GM21825 (cell line): ENCODE results near the gene TMEM88.
A peak's percentile ranks its signal among the peaks of the same experiment; 100 is the strongest.

Experiments used
- ATAC-seq: cut with Tn5 transposase; IDR thresholded peaks from one replicate; pipeline ENCODE4 v1.9.1; 2021; ENCODE audit warnings: mild to moderate bottlenecking, moderate library complexity; ENCODE audit not compliant: unreplicated experiment

The TMEM88 gene

DNA sequence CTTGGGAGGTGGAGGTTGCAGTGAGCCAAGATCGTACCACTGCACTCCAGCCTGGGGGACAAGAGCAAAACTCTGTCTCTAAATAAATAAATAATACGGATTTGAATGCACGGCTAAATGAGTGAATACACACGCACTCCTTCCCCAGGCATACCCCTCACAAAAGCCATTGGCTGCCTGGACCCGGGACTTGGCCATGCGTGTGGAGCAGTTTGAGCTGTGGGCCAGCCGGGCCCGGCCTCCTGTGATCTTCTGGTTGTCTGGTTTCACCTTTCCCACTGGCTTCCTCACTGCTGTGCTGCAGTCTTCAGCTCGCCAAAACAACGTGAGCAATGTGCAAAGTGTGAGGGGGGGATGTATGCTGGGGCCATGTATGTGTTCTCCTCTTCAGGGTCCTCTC, 22.4 kb upstream of the TMEM88 start:
- ATAC-seq, result no peak

DNA sequence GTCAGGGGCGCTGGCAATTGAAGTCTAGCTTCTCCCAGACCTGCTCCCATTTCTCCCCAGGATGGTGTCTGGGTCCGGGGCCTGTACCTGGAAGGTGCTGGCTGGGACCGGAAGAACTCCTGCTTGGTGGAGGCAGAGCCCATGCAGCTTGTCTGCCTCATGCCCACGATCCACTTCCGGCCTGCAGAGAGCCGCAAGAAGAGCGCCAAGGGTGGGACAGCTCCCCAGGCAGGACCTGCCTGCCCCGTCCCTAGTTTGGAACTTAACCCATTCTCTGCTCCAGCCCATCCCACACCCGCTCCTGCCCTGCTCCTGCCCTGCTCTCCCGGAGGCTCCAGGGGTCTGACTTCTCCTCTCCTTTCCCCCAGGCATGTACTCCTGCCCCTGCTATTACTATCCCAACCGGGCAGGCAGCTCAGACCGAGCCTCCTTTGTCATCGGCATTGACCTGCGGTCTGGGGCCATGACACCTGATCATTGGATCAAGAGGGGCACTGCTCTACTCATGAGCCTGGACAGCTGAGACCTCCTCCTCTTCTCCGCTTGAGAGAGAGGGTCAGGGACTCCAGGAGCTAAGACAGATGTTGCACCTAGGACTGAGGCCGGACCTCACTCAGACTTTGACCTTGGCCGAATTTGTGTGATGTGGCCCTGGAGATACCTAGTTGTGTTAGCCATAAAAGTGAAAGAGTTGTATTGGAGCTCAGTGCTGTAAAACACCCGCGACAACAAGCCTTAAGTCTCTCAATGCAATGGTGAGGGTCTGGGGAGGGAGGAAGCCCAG, 21.7 kb upstream of the TMEM88 start:
- ATAC-seq, result no peak

DNA sequence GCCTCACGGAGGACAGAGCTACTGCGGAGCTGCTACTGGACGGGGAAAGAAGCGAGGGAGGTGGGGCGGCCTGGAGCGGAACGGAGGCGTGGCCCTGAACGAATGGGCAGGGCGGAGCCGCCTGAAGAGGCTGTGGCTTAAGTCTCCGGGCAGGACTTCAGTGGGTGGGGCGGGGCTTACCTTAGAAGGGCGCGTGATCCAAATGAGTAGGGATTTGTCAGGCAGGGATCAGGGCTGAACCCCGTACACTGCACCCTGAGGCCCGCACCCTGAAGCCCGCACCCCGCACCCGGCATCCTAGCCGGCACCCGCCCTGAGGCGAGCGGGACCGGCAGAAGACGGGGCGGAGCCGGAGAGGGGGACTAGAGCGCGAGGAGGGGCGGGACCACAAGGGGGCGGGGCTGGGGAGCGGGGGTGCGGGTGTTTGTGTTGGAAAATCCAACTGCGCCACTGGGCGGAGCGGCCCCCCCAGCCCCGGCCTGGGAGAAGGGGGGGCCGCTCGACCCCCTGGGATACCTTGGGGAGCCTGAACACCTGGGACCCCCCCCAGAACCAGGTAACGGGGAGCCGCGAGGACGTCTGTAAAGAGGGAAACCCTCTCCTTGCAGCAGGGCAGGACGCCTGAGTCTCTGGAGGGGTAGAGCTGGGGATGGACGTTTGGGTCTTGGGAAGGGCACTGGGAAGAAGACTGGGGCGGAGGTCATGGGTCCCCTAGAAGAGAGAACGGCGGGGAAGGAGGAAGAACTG, 20.9 kb upstream of the TMEM88 start, which contains the start of gene KDM6B:
KDM6B (plus strand) TSS at position 423 of the 747 bp plus-strand sequence. CDS start 11,338 bp downstream, outside the sequence.
- ATAC-seq, result peak; percentile 31

DNA sequence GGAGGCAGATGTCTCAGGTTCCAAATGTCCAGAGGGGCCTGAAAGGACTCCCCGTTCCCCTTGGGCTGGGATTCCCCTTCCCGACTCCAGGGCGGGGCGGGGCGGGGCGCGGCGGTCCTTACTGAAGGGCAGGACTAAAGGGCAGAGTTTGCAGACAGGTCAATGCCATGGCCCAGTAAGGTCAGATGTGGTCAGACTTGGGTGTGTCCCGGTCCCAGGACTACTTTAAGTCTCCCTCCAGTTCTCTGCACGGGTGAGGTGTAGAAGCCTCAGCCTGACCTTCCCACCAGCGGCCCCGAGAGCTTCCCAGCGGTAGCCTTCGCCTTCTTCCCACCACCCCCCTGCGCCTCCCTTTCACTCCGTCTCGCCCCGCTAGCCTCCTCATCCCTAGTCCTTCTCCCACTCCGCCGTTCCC, 20.3 kb upstream of the TMEM88 start:
- no peak for ATAC-seq

DNA sequence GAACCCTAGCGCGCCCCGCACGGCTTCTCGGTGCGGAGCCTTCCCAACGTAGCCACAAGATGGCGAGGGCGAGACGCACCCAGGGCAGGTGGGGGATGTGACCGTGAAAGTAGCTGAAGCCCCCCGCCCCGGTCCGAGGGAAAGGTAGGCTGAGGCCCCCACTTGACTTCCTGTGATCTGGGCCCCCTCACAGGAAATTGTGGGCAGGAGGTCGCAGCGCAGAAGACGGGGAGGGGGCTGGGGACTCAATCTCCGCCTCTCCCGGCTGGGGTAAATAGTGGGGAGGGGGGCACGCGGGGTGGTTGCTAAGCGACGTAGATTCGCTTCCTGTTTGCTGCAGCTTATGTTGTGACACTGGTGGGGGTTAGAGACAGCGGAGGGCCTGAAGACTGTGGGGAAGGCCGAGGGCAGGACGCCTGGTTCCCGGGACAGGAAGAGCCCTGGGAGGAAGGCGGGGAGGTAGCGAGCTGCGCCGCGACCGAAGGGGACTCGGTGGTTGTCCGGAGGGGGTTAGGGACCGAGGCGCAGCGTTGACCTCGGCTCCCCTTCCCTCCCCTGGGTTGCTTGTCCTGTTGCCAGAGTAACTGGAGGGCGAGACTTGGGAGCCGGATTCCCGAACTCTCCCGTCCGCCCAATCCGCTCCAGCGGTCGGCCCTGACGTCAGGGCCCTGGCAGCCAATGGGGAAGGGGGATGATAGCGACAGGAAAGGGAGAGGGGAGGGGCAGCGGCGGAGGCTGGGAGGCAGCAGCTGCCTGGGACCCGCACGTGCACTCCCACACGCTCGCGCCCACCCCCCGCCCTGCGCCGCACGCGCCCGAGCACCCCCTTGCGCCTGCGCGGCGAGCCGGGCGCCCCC, 19.7 kb upstream of the TMEM88 start:
- peak; percentile 40 for ATAC-seq

DNA sequence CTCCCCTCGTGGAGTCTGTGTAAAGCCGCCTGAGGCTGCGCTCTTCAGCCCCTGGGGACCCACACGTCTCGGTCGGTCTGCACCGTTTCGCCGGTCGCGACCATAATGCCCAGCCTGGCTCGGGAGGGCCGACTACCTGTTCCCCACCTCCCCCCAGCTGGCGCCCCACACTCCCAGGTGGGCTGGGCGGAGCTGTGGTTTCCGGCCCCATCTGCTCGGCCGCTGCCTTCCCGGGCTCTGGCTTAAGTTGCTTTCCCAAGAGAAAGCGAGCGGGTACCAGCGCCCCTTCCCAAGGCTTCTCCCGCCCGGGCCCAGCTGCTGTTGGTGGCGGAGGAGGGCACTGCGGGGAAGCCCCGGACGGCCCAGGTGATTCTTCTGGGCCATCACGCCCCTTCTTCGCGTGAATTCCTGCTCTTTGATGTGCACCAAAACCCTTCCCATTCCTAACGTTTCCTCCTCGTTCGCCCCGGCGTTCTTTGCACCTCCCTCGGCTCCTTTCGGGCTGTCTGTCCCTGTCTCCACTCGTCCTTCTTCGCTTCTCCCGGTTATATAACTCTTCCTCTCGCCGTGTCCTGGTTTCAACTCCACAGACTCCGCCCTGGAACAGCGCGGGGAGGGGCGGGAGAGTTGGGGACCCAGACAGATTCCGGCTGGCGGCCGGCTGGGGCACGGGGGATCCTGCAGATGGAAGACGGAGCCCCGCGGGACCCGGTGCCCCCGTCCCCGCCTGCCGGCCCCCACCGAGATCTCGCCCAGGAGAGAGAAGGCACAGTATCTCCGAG, 18.9 kb upstream of the TMEM88 start:
- ATAC-seq, result peak; percentile 22

DNA sequence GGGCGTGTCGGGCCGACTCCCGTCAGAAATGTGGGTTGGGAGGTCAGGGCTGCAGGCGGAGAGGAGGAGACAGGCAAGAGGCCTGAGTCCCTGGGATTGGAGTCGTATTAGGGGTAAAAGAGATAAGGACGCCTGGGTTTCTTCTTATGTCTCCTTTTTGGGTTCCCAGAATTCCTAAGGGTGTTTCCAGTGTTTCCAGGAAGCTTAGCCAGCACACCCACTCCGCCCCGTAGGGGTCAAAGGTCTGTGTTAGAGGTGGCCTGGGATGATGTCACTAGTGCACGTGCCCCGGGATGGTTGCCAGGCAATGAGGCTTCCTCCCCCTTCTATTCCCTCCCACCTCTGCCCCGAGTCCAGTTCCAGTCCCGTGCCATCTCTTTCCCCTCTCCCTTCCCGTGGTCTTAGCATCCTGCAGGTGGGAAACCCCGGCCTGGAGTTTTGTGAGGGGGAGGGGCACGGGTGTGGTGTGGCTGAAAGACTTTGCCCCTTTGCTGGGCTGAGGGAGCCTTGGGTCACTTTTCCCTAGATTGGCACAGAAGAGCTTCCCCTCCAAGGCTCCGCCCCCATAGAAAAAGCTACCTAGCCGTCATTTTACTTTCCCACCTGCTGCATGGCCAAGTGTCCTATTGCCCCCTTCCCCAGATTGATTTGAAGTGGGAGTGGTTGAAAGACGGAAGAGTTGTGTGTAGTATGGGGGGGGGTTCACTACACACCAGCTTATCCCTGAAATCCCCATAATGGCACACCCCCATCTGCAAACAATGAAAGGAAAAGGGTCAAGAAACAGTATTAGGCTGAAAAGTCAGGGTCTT, 18.1 kb upstream of the TMEM88 start:
- ATAC-seq, result no peak

DNA sequence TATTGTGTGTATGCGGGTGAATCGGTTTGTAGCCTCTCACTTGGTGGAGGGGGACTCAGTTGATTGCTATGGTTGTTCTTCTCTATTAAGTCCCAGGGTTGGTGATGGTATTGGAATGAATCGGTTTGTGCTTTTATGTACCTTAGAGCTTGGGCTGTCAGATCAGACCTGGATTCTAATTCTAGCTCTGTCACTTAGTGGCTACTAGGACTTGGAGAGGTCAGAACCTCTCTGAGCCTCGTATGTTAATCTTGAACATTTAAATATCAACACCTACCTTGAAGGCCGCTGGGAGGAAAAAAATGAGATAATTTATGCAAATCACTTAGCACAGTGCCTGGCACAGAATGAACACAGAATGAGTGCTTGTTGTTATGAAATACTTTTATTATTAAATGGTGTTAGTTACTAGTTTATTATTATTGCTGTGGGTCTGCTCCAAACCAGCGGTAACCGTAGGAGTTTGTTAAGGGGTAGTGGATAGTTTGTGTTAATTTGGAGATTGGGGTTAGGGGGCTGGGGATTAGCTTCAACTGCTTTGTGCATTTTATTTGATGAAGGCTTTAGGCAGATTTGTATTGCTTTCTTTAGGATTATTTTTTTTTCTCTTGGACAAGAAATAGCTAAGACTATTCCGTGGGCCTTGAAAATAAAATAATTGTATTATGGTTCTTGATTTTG, 17.3 kb upstream of the TMEM88 start:
- no peak for ATAC-seq

DNA sequence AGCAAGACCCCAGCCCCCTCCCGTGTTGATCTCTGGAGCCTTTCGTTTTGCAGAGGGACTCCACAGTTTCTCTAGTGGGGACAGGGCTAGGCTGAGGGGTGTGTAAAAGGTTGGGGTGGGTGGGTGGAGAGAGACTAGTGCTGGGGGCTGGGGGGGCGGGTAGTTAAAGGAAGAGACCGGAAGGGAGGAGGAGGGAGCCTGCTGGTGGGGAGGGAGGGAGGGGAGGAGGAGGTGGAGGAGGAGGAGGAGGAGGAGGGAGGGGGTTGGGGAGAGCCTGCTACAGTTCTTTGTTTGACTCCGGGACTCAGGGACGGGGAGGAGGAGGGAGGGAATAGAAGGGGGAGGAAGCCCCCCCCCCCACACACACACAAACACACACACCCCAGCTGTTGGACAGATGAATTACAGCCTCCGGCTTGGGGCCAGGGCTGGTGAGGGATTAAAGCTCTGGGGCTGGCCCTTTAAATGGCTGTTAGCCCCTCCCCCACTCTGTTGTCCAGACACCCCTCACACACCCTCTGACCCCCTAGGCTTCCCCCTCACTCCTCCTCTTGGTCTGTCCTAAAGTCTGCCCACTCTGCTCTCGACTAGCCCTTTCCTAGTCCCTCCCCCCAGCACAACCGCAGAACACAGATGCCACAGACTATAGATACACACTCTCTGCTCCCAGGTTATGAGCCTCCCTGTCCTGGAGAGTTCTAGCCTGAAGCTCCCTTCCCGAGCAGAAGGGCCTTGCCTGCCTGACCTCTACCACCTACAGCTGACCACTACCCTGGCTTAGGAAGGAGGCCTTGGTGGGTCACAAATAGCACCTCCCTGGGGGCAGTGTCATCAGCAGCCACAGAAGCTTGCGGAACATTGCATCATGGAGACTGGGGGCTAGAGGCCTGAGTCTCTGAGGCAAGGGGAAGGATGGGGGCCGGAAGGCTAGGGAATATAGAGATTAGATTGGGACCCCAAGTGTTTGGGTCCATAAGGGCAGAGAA, 16.5 kb upstream of the TMEM88 start:
- ATAC-seq, result no peak

DNA sequence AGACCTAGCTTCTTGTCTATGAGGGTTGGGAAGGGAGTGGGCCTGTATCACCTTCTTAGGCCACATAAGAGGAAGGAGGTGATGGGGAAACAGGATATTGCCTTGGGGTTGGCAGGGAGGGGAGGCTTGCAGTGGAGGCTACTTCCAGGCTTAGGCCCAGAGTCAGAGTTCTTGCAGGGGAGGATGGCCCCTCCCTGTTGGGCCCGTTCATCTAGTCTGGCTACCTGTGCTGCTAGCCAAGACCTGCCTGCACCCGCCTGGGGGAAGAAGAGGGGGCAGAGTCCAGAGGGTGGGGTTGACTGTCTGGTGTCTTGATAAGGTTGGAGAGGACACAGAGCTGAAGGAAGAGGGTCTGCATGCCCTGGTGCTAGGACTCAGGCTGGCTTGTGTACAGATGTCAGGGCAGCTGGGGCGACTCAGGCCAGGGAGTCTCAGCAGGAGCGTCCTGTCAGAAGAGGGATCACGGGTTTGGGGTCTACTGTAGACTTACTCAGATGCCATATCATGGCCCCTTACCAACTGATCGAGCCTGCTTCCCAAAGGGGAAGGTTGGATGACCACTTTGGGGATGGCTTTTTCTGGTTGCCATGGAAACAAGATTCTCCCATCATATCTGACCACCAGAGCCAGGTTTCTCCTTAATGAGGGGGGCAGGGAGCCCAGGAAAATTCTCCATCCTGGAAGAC, 15.5 kb upstream of the TMEM88 start:
- ATAC-seq, result no peak

DNA sequence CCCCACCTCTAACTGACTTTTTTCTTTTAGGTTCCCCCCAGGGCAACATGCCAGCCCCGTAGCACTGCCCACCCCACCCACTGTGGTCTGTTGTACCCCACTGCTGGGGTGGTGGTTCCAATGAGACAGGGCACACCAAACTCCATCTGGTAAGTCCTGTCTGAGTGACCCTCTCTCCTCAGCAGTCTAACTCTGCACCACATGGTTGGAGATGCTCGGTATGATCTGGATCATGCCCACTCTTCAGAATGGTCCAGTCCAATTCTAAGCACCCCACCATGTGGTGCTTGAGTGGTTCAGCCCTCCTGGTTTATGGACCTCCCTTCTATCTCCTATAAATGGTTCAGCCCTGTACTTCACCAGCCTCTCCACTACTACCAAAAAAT, 15.0 kb upstream of the TMEM88 start:
- ATAC-seq, result no peak

DNA sequence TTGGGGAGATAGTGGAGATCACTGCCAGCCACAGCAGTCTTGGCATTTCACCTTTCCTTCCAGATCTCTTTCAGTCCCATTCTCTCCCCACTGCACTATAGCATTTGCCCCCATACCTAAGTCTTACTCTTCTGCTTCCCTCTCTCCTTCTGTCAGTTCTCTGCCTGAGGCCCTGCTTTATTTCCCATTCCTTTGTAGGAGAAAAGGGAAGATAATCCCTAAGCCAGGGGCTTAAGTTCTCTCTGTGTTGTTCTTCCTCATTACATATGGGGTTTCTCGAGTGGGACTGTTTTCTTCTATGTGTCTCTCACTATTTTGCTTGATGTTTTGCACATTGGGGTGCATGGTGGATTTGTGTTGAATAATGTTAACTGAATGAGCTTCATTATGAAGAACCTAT, 14.4 kb upstream of the TMEM88 start:
- no peak for ATAC-seq

DNA sequence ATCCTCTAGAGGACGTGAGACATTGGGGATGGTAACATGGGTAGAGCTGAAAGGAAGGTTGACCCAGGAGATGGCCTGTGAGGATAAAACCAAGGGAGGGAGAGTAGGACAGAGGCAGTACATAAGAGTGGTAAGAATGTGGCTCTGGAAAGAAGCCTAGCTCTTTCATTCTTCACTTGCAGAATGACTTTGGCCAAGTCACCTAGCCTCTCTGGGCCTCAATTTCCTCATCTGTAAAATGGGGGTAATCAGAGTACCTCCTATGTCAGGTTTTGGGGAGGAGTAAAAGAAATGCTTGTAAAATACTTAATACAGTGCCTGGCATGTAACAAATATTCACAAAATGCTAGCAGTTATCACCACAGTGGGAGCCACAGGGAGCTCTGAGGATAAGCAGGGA, 14.0 kb upstream of the TMEM88 start:
- ATAC-seq, result no peak

DNA sequence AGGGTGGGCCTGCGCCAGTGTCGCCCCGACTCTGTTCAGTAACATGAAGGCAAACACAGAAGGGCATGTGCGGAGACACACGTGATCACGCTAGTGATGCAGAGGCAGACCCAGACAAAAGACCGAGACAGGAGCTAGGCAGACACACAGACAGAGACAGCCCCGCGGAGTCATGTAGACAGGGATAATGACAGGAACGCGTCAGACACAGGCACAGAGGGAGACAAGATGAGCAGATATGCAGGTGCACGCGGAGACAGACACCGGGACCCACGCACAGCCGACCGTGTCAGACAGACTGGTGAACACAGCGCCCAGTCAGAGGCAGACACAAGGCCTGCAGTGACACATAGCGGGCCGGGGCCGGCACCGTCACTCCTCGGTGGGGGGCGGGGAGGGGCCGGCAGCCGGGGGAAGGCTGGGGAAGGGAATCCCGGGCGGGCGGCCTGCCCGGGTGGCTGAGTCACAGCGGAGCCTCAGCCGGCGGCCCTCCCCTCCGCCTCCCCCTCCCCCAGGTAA, 13.4 kb upstream of the TMEM88 start:
- ATAC-seq, result peak; percentile 8

DNA sequence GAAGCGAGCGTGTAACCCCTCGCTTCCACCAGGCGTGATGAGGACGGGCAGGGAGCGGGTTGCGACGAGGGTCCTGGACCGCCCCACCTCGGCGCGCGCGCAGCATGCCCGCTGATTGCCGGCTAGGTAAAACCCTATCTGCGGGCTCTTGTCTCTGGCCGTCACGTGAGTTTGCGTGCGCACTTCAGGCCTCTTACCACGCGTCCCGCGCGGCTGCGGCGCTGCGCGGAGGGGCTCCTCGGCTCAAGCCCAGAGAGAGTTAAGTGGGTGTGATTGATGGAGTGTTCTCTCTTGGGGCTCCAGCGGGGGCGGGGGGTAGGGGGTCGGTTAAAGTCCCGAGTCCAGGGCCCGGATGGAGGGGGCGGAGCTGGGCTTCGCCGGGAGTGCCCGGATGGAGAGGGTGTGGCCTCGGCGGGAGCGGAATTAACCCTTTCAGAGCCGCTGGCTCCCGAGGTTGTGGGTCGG, 12.9 kb upstream of the TMEM88 start:
- ATAC-seq, result peak; percentile 13

DNA sequence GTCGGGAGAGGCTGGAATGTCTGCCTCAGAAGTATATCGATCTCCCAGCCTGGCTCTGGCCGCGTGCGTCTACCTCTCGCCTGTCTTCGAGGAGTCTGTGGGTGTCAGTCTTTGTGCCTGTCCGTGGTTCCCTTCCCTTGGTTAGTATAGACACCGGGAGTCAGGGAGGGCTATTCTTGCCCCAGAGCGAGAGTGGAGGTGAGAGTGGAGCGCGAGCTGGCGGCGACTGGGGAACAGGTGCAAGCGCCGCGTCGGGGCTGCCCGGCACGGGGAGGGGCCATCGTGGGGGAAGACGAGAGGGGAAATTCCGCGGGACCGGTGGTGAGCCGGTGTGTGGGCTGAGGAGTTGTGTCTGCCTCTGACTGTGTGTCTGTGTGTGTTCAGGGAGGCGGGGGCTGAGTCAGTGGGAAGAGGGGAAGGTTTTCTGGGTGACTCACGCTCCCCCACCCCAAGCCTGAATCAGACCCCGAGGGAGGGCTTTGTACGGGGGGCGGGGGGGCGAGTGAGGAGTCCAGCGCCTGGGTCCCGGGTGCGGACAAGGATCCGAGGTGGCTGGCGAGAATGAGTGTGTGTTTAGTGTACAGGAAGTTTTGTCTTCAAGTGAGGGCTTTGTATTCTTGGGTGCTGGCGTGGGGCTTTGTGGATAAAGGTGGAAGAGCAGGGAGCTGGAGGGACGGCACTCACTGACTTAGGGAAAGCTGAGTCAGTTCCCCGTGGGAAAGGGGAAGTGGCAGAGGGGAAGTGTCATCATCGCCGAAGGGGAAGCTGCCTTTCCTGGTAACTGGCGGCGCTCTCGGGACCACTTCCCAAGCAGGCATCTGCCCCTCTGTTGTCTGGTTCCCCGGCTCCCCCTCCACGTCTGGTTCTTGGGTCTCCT, 12.2 kb upstream of the TMEM88 start:
- peak; percentile 28 for ATAC-seq
